H9 (cell line): ENCODE measurements around the gene CD86. TPM values are rescaled to one million over a fixed set of nuclear protein-coding genes. Genes with fewer than 3 reads are reported as not detected.

Experiments used
- DNase-seq: peaks from one replicate; pipeline ENCODE4 v3.0.0-alpha.2; 2017
- H2AFZ ChIP-seq: one replicate; pipeline ENCODE4 v1.6.1; 2013; ENCODE audit warnings: mild to moderate bottlenecking, low read length, control low read depth, moderate library complexity
- H2AK5ac ChIP-seq: 2 replicates; pipeline ENCODE4 v1.6.1; 2013; ENCODE audit warnings: low read length, control low read depth, mixed read lengths; ENCODE audit not compliant: insufficient read length
- H2BK120ac ChIP-seq: one replicate; pipeline ENCODE4 v1.6.1; 2013; ENCODE audit warnings: low read depth, mild to moderate bottlenecking, low read length, control low read depth, inconsistent platforms; ENCODE audit not compliant: poor library complexity, severe bottlenecking
- H2BK12ac ChIP-seq: 2 replicates; pipeline ENCODE4 v1.6.1; 2013; ENCODE audit warnings: low read length, control low read depth, mixed read lengths, low read depth; ENCODE audit not compliant: insufficient read length
- H2BK15ac ChIP-seq: 2 replicates; pipeline ENCODE4 v1.6.1; 2013; ENCODE audit warnings: low read depth, low read length, control low read depth
- H2BK20ac ChIP-seq: one replicate; pipeline ENCODE4 v1.6.1; 2013; ENCODE audit warnings: low read depth, mild to moderate bottlenecking, low read length, control low read depth, inconsistent platforms; ENCODE audit not compliant: poor library complexity, severe bottlenecking
- H2BK5ac ChIP-seq: 2 replicates; pipeline ENCODE4 v1.6.1; 2013; ENCODE audit warnings: low read length, control low read depth, mixed read lengths; ENCODE audit not compliant: insufficient read length
- H3K14ac ChIP-seq: 2 replicates; pipeline ENCODE4 v1.6.1; 2013; ENCODE audit warnings: low read length, control low read depth; ENCODE audit not compliant: insufficient read depth
- H3K18ac ChIP-seq: 2 replicates; pipeline ENCODE4 v1.6.1; 2013; ENCODE audit warnings: low read depth, mild to moderate bottlenecking, mixed read lengths, low read length, control low read depth; ENCODE audit not compliant: insufficient read length
- H3K23ac ChIP-seq: 2 replicates; pipeline ENCODE4 v1.6.1; 2013; ENCODE audit warnings: low read length, control low read depth, mixed read lengths, low read depth; ENCODE audit not compliant: insufficient read length
- H3K23me2 ChIP-seq: 2 replicates; pipeline ENCODE4 v1.6.1; 2013; ENCODE audit warnings: low read depth, mild to moderate bottlenecking, mixed read lengths, low read length, control low read depth; ENCODE audit not compliant: insufficient read length, poor library complexity, severe bottlenecking
- H3K27ac ChIP-seq: 2 replicates; pipeline ENCODE4 v1.5.1; 2013; ENCODE audit warnings: low read length, control low read depth, mixed read lengths, low read depth; ENCODE audit not compliant: insufficient read length
- H3K27me3 ChIP-seq: 2 replicates; pipeline ENCODE4 v1.6.1; 2013; ENCODE audit warnings: low read length, control low read depth, inconsistent platforms; ENCODE audit not compliant: insufficient read depth
- H3K4ac ChIP-seq: 2 replicates; pipeline ENCODE4 v1.6.1; 2013; ENCODE audit warnings: low read depth, mild to moderate bottlenecking, control low read depth, inconsistent platforms, low read length, moderate library complexity
- H3K4me1 ChIP-seq: 2 replicates; pipeline ENCODE4 v1.6.1; 2013; ENCODE audit warnings: low read length, control low read depth, inconsistent platforms; ENCODE audit not compliant: insufficient read depth
- H3K4me2 ChIP-seq: 2 replicates; pipeline ENCODE4 v1.6.1; 2013; ENCODE audit warnings: low read length, control low read depth, mixed read lengths; ENCODE audit not compliant: insufficient read length, insufficient read depth
- H3K56ac ChIP-seq: 2 replicates; pipeline ENCODE4 v1.6.1; 2013; ENCODE audit warnings: low read depth, mild to moderate bottlenecking, mixed read lengths, low read length, control low read depth; ENCODE audit not compliant: insufficient read length
- H3K79me1 ChIP-seq: 2 replicates; pipeline ENCODE4 v1.6.1; 2013; ENCODE audit warnings: low read depth, mild to moderate bottlenecking, moderate library complexity, low read length, control low read depth, inconsistent platforms; ENCODE audit not compliant: insufficient read depth, poor library complexity, severe bottlenecking
- H3K79me2 ChIP-seq: 2 replicates; pipeline ENCODE4 v1.6.1; 2013; ENCODE audit warnings: low read length, control low read depth, inconsistent platforms; ENCODE audit not compliant: insufficient read depth
- H3K9ac ChIP-seq: 2 replicates; pipeline ENCODE4 v1.6.1; 2013; ENCODE audit warnings: low read length, control low read depth, mixed read lengths; ENCODE audit not compliant: insufficient read length; ENCODE audit errors: extremely low read depth
- H3K9me3 ChIP-seq: one replicate; pipeline ENCODE4 v1.6.1; 2013; ENCODE audit warnings: low read depth, low read length, inconsistent platforms; ENCODE audit not compliant: control insufficient read depth
- H3T11ph ChIP-seq: one replicate; pipeline ENCODE4 v1.6.1; 2013; ENCODE audit warnings: mild to moderate bottlenecking, low read length, control low read depth, inconsistent platforms
- H4K20me1 ChIP-seq: one replicate; pipeline ENCODE4 v1.6.1; 2013; ENCODE audit not compliant: control insufficient read depth, insufficient read length, insufficient read depth
- H4K5ac ChIP-seq: 2 replicates; pipeline ENCODE4 v1.6.1; 2013; ENCODE audit warnings: low read depth, mild to moderate bottlenecking, mixed read lengths, low read length, control low read depth; ENCODE audit not compliant: insufficient read length
- H4K8ac ChIP-seq: replicated peaks from 2 replicates; pipeline ENCODE4 v1.6.1; 2013; ENCODE audit warnings: low read length, control low read depth, mixed read lengths, low read depth; ENCODE audit not compliant: insufficient read length
- H4K91ac ChIP-seq: 2 replicates; pipeline ENCODE4 v1.6.1; 2013; ENCODE audit warnings: low read depth, mild to moderate bottlenecking, moderate library complexity, mixed read lengths, low read length, control low read depth; ENCODE audit not compliant: insufficient read length
- H3K27ac Mint-ChIP-seq, 3 experiments: 2 replicates in 2 of 3; 3 replicates in 1 of 3; pipeline ENCODE4 v1.8.0; 2020 to 2021; ENCODE audit warnings: mixed read lengths in 3 of 3, mild to moderate bottlenecking in 1 of 3, moderate library complexity in 1 of 3
- H3K27me3 Mint-ChIP-seq: 2 replicates; pipeline ENCODE4 v1.8.0; 2021; ENCODE audit warnings: low read depth, mild to moderate bottlenecking, moderate library complexity, mixed read lengths
- H3K36me3 Mint-ChIP-seq, 3 experiments: 2 replicates in 2 of 3; 3 replicates in 1 of 3; pipeline ENCODE4 v1.8.0; 2020 to 2021; ENCODE audit warnings: low read depth in 3 of 3, mixed read lengths in 3 of 3; ENCODE audit not compliant: insufficient read depth in 1 of 3
- H3K4me1 Mint-ChIP-seq, 2 experiments: 2 replicates each; pipeline ENCODE4 v1.8.0; 2020; ENCODE audit warnings: mixed read lengths in 2 of 2
- H3K4me3 Mint-ChIP-seq, 2 experiments: 2 replicates in 1 of 2; 3 replicates in 1 of 2; pipeline ENCODE4 v1.8.0; 2020 to 2021; ENCODE audit warnings: mild to moderate bottlenecking in 2 of 2, mixed read lengths in 2 of 2, moderate library complexity in 1 of 2
- H3K9me3 Mint-ChIP-seq, 2 experiments: 2 replicates in 1 of 2; 3 replicates in 1 of 2; pipeline ENCODE4 v1.8.0; 2020; ENCODE audit warnings: mild to moderate bottlenecking in 2 of 2, mixed read lengths in 2 of 2, moderate library complexity in 1 of 2
- WGBS: extraction: QIAGEN DNeasy Blood & Tissue Kit; methylation state at CpG from one replicate; pipeline ENCODE4 v1.1.7; 2013; ENCODE audit warnings: missing lambda C conversion rate, low lambda C conversion rate, mixed read lengths; ENCODE audit not compliant: insufficient read length; ENCODE audit errors: extremely low coverage; 5-methylcytosine and 5-hydroxymethylcytosine counted together
- total RNA-seq: library from RNA; stranded (reverse); gene quantifications from 2 replicates; pipeline ENCODE4 v1.2.1, GENCODE V29; 2021
- TF ChIP-seq, protein P1 (sequence below): fragments of 200-600 bp; sonication (generic); conservative IDR thresholded peaks from 3 replicates; pipeline ENCODE4 v1.8.0; 2021; ENCODE audit warnings: antibody characterized with exemption, mild to moderate bottlenecking

The CD86 gene
- total RNA-seq, 1 experiment from 2014 or later, result not detected

DNA sequence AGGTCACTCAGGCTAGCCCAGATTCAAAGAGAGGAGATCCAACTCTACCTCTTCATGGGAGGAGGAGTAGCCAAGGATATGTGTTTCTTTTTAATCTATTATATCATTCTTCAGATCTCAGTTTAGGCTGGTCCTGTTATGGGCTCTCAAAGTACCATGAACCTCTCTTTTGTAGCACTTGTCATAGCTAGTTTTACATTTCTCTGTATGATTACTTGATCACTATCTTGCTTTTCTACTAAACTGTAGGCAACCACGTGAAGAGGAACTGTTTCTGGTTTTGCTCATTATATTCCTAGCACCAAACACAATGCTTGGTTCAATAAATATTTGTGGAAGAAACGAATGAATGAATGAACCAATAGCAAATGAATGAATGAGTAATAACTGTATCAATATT, 29.6 kb downstream of the CD86 start:
- TF ChIP-seq, protein P1, sequence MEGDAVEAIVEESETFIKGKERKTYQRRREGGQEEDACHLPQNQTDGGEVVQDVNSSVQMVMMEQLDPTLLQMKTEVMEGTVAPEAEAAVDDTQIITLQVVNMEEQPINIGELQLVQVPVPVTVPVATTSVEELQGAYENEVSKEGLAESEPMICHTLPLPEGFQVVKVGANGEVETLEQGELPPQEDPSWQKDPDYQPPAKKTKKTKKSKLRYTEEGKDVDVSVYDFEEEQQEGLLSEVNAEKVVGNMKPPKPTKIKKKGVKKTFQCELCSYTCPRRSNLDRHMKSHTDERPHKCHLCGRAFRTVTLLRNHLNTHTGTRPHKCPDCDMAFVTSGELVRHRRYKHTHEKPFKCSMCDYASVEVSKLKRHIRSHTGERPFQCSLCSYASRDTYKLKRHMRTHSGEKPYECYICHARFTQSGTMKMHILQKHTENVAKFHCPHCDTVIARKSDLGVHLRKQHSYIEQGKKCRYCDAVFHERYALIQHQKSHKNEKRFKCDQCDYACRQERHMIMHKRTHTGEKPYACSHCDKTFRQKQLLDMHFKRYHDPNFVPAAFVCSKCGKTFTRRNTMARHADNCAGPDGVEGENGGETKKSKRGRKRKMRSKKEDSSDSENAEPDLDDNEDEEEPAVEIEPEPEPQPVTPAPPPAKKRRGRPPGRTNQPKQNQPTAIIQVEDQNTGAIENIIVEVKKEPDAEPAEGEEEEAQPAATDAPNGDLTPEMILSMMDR, result no peak
- H3K27me3 Mint-ChIP-seq, result peaks cover 2% of the 10 kb centered on the region; the same call in 1 of the 2 replicates

More for the DNA sequence above, 29.6 kb downstream of the CD86 start:
- H3K4me3 Mint-ChIP-seq, result no peak overlapping the region
- no peak overlapping the region for H3K4ac ChIP-seq
- no peak overlapping the region for H3K27ac ChIP-seq
- no peak overlapping the region for H3K14ac ChIP-seq
- no peak overlapping the region for H3K56ac ChIP-seq
- WGBS, result no CpG with 5 or more reads among the region's 2 CpGs
- no peaks in the 10 kb centered on the region for H4K20me1 ChIP-seq
- no peak overlapping the region for H2BK5ac ChIP-seq
- no peak overlapping the region for H2AFZ ChIP-seq
- peaks cover under 1 to 1% of the 10 kb centered on the region in 2 experiments; a peak in 3 of 4 replicates for H3K4me1 Mint-ChIP-seq
- H3K18ac ChIP-seq, result no peak overlapping the region
- no peaks in the 10 kb centered on the region for H3K9me3 ChIP-seq
- no peak overlapping the region for H4K5ac ChIP-seq
- no peak overlapping the region for H3K9ac ChIP-seq
- no peaks in the 10 kb centered on the region for H3K36me3 Mint-ChIP-seq
- H3K23ac ChIP-seq, result no peak overlapping the region
- H3K9me3 Mint-ChIP-seq, result no peaks in the 10 kb centered on the region
- no peaks in the 10 kb centered on the region for H3K79me2 ChIP-seq
- DNase-seq, result no peak
- H4K91ac ChIP-seq, result no peak overlapping the region
- H3K27me3 ChIP-seq, result no peaks in the 10 kb centered on the region; the same call in 1 of the 2 replicates
- no peak overlapping the region for H2BK15ac ChIP-seq
- no peak overlapping the region for H3T11ph ChIP-seq
- no peaks in the 10 kb centered on the region for H3K79me1 ChIP-seq
- no peak overlapping the region for H2BK20ac ChIP-seq
- H3K4me1 ChIP-seq, result no peaks in the 10 kb centered on the region
- H3K27ac Mint-ChIP-seq, result no peak overlapping the region
- H3K4me2 ChIP-seq, result no peak overlapping the region
- no peak overlapping the region for H2BK12ac ChIP-seq
- H4K8ac ChIP-seq, result no peak overlapping the region
- no peaks in the 10 kb centered on the region for H3K23me2 ChIP-seq
- no peak overlapping the region for H2AK5ac ChIP-seq
- H2BK120ac ChIP-seq, result no peak overlapping the region
